PC-9 (cell line): ENCODE data around the gene PTPRS. TPM values are rescaled to one million over a fixed set of nuclear protein-coding genes. Genes with fewer than 3 reads are reported as not detected.
"Not testable (repeated sequence)": the region's sequence is repeated elsewhere in the genome, so short reads cannot be mapped to it uniquely, and the experiment has no call there.

Experiments
- BruUV-seq: library from RNA; stranded (reverse); fragments of 400-500 nt; replicated peaks from 2 replicates; lab custom pipeline; 2021; lab: Mats Ljungman, UMichigan
- CTCF ChIA-PET: fragments of 300-600 bp; sonication (Branson Sonifier 250); formaldehyde crosslinking; loops from one replicate; lab custom pipeline; 2022; ENCODE audit warnings: antibody characterized with exemption; lab: Charles Lee
- POLR2A ChIA-PET: fragments of 300-600 bp; sonication (Branson Sonifier 250); formaldehyde crosslinking; loops from one replicate; lab custom pipeline; 2022; ENCODE audit warnings: antibody characterized with exemption; ENCODE audit not compliant: unreplicated experiment; lab: Charles Lee
- DNase-seq, 2 experiments: peaks; one replicate each; pipeline versions ENCODE4 v3.0.0 to v3.0.0-alpha.2; 2015 to 2022; ENCODE audit warnings: mixed read lengths in 1 of 2
- H2AFZ ChIP-seq: fragments of 200-600 bp; sonication (generic); 2 replicates; pipeline ENCODE4 v1.8.1; 2017; ENCODE audit warnings: antibody characterized with exemption
- H3F3A ChIP-seq: fragments of 200-600 bp; sonication (generic); 2 replicates; pipeline ENCODE4 v1.8.1; 2017; ENCODE audit warnings: antibody characterized with exemption, mild to moderate bottlenecking, low read depth; ENCODE audit not compliant: insufficient read depth
- H3K27ac ChIP-seq: fragments of 200-600 bp; sonication (generic); 2 replicates; pipeline ENCODE4 v1.6.1; 2016; ENCODE audit warnings: mixed run types
- H3K27me3 ChIP-seq: fragments of 200-600 bp; sonication (generic); 2 replicates; pipeline ENCODE4 v1.6.1; 2016; ENCODE audit warnings: low read depth, mixed run types; ENCODE audit not compliant: insufficient read depth
- H3K36me3 ChIP-seq: fragments of 200-600 bp; sonication (generic); 2 replicates; pipeline ENCODE4 v1.6.1; 2016; ENCODE audit warnings: low read depth, mixed run types
- H3K4me1 ChIP-seq: fragments of 200-600 bp; sonication (generic); replicated peaks from 2 replicates; pipeline ENCODE4 v1.6.1; 2016; ENCODE audit warnings: mixed run types; ENCODE audit not compliant: insufficient read depth
- H3K4me2 ChIP-seq: fragments of 200-600 bp; sonication (generic); 2 replicates; pipeline ENCODE4 v1.6.1; 2017; ENCODE audit warnings: mixed run types
- H3K4me3 ChIP-seq: fragments of 200-600 bp; sonication (generic); 2 replicates; pipeline ENCODE4 v1.6.1; 2016; ENCODE audit warnings: mixed run types
- H3K79me2 ChIP-seq: fragments of 200-600 bp; sonication (generic); 2 replicates; pipeline ENCODE4 v1.6.1; 2017; ENCODE audit warnings: low read depth, mixed run types
- H3K9me2 ChIP-seq: fragments of 200-600 bp; sonication (generic); 2 replicates; pipeline ENCODE4 v1.8.1; 2017; ENCODE audit warnings: mild to moderate bottlenecking; ENCODE audit not compliant: insufficient read depth
- H3K9me3 ChIP-seq: fragments of 200-600 bp; sonication (generic); 2 replicates; pipeline ENCODE4 v1.8.1; 2016; ENCODE audit warnings: low read depth; ENCODE audit not compliant: insufficient read depth
- H4K20me1 ChIP-seq: fragments of 200-600 bp; sonication (generic); 2 replicates; pipeline ENCODE4 v1.8.1; 2017; ENCODE audit not compliant: insufficient read depth
- EZH2 ChIP-seq: fragments of 200-600 bp; sonication (generic); IDR thresholded peaks from 2 replicates; pipeline ENCODE4 v1.8.0; 2017; ENCODE audit warnings: antibody characterized with exemption, low read depth
- intact Hi-C: fragments of 100-400 bp; cut with micrococcal nuclease; formaldehyde crosslinking; loops from one replicate; pipeline ENCODE4 v1.10.0; 2022; ENCODE audit not compliant: unreplicated experiment
- total RNA-seq: library from RNA; stranded (reverse); gene quantifications from 2 replicates; pipeline ENCODE4 v1.2.3, GENCODE V29; 2021
- TF ChIP-seq, protein P1 (sequence below): fragments of 200-600 bp; sonication (generic); conservative IDR thresholded peaks from 2 replicates; pipeline ENCODE4 v1.6.1; 2017; ENCODE audit warnings: mixed run types, antibody characterized with exemption, mild to moderate bottlenecking, moderate library complexity

PTPRS gene
- total RNA-seq, 1 experiment from 2014 or later: 131 TPM

GRCh38 chr19:5364674-5365073 lies 24.1 kb upstream of the PTPRS start:
- no peaks in the 10 kb centered on the region for H3F3A ChIP-seq
- no peak overlapping the region for H3K4me3 ChIP-seq
- H3K79me2 ChIP-seq: no peaks in the 10 kb centered on the region
- intact Hi-C loops: no loop called here
- no peak overlapping the region for H3K27ac ChIP-seq
- no peaks in the 10 kb centered on the region for H3K36me3 ChIP-seq
- H3K4me2 ChIP-seq: no peak overlapping the region
- no TSS peak for BruUV-seq
- no peaks in the 10 kb centered on the region for H3K9me3 ChIP-seq
- no peaks in the 10 kb centered on the region for H4K20me1 ChIP-seq
- ChIA-PET POLR2A (interaction anchor here (0.6 kb wide), 1 partner anchor 211 kb away, joined by 4 read pairs; no protein-coding TSS in a partner anchor), CTCF (no interaction called here)
- H2AFZ ChIP-seq: no peak overlapping the region
- no peak for DNase-seq
- no peak for TF ChIP-seq EZH2
- TF ChIP-seq, protein P1, sequence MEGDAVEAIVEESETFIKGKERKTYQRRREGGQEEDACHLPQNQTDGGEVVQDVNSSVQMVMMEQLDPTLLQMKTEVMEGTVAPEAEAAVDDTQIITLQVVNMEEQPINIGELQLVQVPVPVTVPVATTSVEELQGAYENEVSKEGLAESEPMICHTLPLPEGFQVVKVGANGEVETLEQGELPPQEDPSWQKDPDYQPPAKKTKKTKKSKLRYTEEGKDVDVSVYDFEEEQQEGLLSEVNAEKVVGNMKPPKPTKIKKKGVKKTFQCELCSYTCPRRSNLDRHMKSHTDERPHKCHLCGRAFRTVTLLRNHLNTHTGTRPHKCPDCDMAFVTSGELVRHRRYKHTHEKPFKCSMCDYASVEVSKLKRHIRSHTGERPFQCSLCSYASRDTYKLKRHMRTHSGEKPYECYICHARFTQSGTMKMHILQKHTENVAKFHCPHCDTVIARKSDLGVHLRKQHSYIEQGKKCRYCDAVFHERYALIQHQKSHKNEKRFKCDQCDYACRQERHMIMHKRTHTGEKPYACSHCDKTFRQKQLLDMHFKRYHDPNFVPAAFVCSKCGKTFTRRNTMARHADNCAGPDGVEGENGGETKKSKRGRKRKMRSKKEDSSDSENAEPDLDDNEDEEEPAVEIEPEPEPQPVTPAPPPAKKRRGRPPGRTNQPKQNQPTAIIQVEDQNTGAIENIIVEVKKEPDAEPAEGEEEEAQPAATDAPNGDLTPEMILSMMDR: no peak
- peaks cover 13% of the 10 kb centered on the region; the same call in 1 of the 2 replicates for H3K27me3 ChIP-seq
- H3K4me1 ChIP-seq: no peaks in the 10 kb centered on the region
- no peaks in the 10 kb centered on the region for H3K9me2 ChIP-seq

DNA sequence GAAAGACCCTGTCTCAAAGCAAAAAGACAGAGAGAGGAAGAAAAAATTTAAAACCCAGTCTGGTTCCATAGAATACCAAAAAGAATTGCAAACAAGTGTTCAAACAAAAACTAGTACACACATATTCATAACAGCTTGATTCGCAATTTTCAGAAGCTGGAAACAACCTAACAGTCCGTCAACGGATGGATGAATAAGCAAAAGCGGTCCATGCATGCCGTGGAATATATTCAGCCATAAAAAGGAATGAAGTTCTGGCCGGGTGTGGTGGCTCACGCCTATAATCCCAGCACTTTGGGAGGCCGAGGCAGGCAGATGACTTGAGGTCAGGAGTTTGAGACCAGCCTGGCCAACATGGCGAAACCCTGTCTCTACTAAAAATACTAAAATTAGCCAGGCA lies 21.2 kb upstream of the PTPRS start:
- H2AFZ ChIP-seq, H4K20me1 ChIP-seq, DNase-seq, H3K36me3 ChIP-seq, CTCF ChIA-PET, H3K9me3 ChIP-seq, H3F3A ChIP-seq, H3K9me2 ChIP-seq, H3K4me1 ChIP-seq, H3K4me2 ChIP-seq, BruUV-seq, intact Hi-C loops, H3K4me3 ChIP-seq, H3K79me2 ChIP-seq, H3K27ac ChIP-seq, POLR2A ChIA-PET: not testable (repeated sequence)
- peaks cover 18% of the 10 kb centered on the region; the same call in 1 of the 2 replicates for H3K27me3 ChIP-seq

GRCh38 chr19:5361407-5361806 lies 20.8 kb upstream of the PTPRS start:
- Histone ChIP-seq H3K27me3 (peaks cover 18% of the 10 kb centered on the region; the same call in 1 of the 2 replicates), H3K79me2 (no peaks in the 10 kb centered on the region), H3K9me2 (no peaks in the 10 kb centered on the region), H4K20me1 (no peaks in the 10 kb centered on the region), H3K4me3 (no peak overlapping the region), H2AFZ (no peak overlapping the region), H3F3A (no peaks in the 10 kb centered on the region), H3K9me3 (no peaks in the 10 kb centered on the region), H3K4me2 (no peak overlapping the region), H3K4me1 (no peaks in the 10 kb centered on the region), H3K36me3 (no peaks in the 10 kb centered on the region), H3K27ac (no peak overlapping the region)
- ChIA-PET CTCF (no interaction called here), POLR2A (no interaction called here)
- DNase-seq: no peak
- no peak for TF ChIP-seq EZH2
- BruUV-seq: no TSS peak
- intact Hi-C loops: no loop called here

DNA sequence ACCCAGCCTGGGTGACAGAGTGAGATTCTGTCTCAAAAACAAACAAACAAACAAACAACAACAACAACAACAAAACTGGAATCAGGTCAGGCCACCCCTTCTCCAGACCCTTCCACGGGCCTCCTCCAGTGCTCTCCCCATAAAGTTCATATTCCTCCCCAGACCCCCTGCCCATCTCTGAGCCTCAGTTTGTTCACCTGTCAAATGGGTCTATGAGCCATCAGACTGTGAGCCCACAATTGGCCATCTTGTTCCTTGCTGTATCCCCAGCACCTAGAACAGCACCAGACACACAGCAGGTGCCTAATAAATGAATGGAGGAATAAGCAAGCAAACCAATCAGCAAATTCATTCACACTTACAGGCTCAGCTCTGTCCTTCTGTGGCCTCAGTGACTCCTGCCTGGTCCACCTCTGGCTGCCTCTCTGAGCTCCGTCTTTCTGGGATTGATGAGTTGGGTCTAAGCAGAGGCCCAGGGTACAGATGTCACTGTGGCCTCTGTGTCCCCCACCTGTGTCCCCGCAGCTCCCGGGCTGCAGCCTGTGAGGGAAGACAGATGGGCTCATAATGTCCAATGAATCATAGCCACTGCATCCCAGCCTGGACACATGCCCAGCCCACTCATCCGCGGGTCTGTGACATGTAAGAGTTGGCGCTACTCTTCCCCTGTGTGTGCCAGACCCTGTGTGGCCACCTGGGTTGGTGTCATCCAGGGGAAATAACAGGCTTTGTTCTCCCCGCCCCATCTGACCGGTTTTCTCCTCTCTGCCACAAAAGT lies 19.6 kb upstream of the PTPRS start:
- BruUV-seq: no TSS peak
- intact Hi-C loops: no loop called here
- DNase-seq: no peak

More for the DNA sequence above, 19.6 kb upstream of the PTPRS start:
- H3K4me1 ChIP-seq: no peaks in the 10 kb centered on the region
- ChIA-PET POLR2A (no interaction called here), CTCF (no interaction called here)
- no peaks in the 10 kb centered on the region for H4K20me1 ChIP-seq
- H3K4me2 ChIP-seq: no peak overlapping the region
- H3K36me3 ChIP-seq: no peaks in the 10 kb centered on the region
- H3K4me3 ChIP-seq: no peak overlapping the region
- H3K79me2 ChIP-seq: no peaks in the 10 kb centered on the region
- TF ChIP-seq, protein P1: no peak
- TF ChIP-seq EZH2: no peak
- no peaks in the 10 kb centered on the region for H3K9me3 ChIP-seq
- H3K9me2 ChIP-seq: no peaks in the 10 kb centered on the region
- no peaks in the 10 kb centered on the region for H3F3A ChIP-seq
- H3K27ac ChIP-seq: no peak overlapping the region
- peaks cover 18% of the 10 kb centered on the region; the same call in 1 of the 2 replicates for H3K27me3 ChIP-seq
- H2AFZ ChIP-seq: no peak overlapping the region
